ENCODE data around the gene BIRC3.

Gene BIRC3

GRCh38 chr11:102317099-102317767 lies at the start of gene BIRC3:
BIRC3 (plus strand) TSS chr11:102317484; CDS start chr11:102324510, 7,026 bp downstream.
- peak; percentile 85 for DNase-seq (ENCODE audit: low read depth)

GRCh38 chr11:102267609-102268008 lies 49.7 kb upstream of the BIRC3 start:
- DNase-seq (ENCODE audit: low read depth): no peak

GRCh38 chr11:102268083-102268984 lies 49.0 kb upstream of the BIRC3 start:
- DNase-seq (ENCODE audit: low read depth): peak; percentile 50

GRCh38 chr11:102268985-102269470 lies 48.3 kb upstream of the BIRC3 start:
- DNase-seq (ENCODE audit: low read depth): no peak

- DNase-seq (ENCODE audit: low read depth): no peak
Observed at GRCh38 chr11:102269927-102270326, 47.4 kb upstream of the BIRC3 start.

GRCh38 chr11:102272047-102272824 lies 45.0 kb upstream of the BIRC3 start:
- no peak for DNase-seq (ENCODE audit: low read depth)

- no peak for DNase-seq (ENCODE audit: low read depth)
Observed at GRCh38 chr11:102274628-102275027, 42.7 kb upstream of the BIRC3 start.

- no peak for DNase-seq (ENCODE audit: low read depth)
Observed at GRCh38 chr11:102276362-102276761, 40.9 kb upstream of the BIRC3 start.

- no peak for DNase-seq (ENCODE audit: low read depth)
Observed at GRCh38 chr11:102276783-102277182, 40.5 kb upstream of the BIRC3 start.

GRCh38 chr11:102279641-102280170 lies 37.6 kb upstream of the BIRC3 start:
- no peak for DNase-seq (ENCODE audit: low read depth)

- no peak for DNase-seq (ENCODE audit: low read depth)
Observed at GRCh38 chr11:102280245-102280833, 36.9 kb upstream of the BIRC3 start.

GRCh38 chr11:102283116-102283485 lies 34.2 kb upstream of the BIRC3 start:
- DNase-seq (ENCODE audit: low read depth): no peak

GRCh38 chr11:102284008-102284407 lies 33.3 kb upstream of the BIRC3 start:
- no peak for DNase-seq (ENCODE audit: low read depth)

GRCh38 chr11:102286292-102286691 lies 31.0 kb upstream of the BIRC3 start:
- no peak for DNase-seq (ENCODE audit: low read depth)

GRCh38 chr11:102287964-102288724 lies 29.1 kb upstream of the BIRC3 start:
- DNase-seq (ENCODE audit: low read depth): no peak

GRCh38 chr11:102288725-102289083 lies 28.6 kb upstream of the BIRC3 start:
- no peak for DNase-seq (ENCODE audit: low read depth)

GRCh38 chr11:102289592-102289991 lies 27.7 kb upstream of the BIRC3 start:
- DNase-seq (ENCODE audit: low read depth): no peak

GRCh38 chr11:102291831-102292230 lies 25.5 kb upstream of the BIRC3 start:
- no peak for DNase-seq (ENCODE audit: low read depth)

- DNase-seq (ENCODE audit: low read depth): no peak
Observed at GRCh38 chr11:102292933-102293332, 24.4 kb upstream of the BIRC3 start.

- DNase-seq (ENCODE audit: low read depth): no peak
Observed at GRCh38 chr11:102293873-102294601, 23.2 kb upstream of the BIRC3 start.
